Sigmoid colon (tissue), 7 donors: ENCODE data around the gene GALP. TPM values are rescaled to one million over a fixed set of nuclear protein-coding genes. Genes with fewer than 3 reads are reported as not detected.
"Not testable (repeated sequence)": the region's sequence is repeated elsewhere in the genome, so short reads cannot be mapped to it uniquely, and the experiment has no call there.

Source experiments
- DNase-seq: peaks from one replicate; pipeline ENCODE4 v3.0.0-alpha.2; 2019
- H3K27ac ChIP-seq, 4 donors: fragments of 200-600 bp; sonication (generic); one replicate each; pipeline ENCODE4 v1.5.1; 2016 to 2019; ENCODE audit warnings: mild to moderate bottlenecking in 1 of 4
- H3K27me3 ChIP-seq, 3 donors: fragments of 200-600 bp; sonication (generic); one replicate each; pipeline ENCODE4 v1.5.1; 2019; ENCODE audit warnings: mild to moderate bottlenecking in 1 of 3
- H3K36me3 ChIP-seq, 4 donors: fragments of 200-600 bp; sonication (generic); one replicate each; pipeline ENCODE4 v1.5.1; 2016 to 2019
- H3K4me1 ChIP-seq, 4 donors: fragments of 200-600 bp; sonication (generic); one replicate each; pipeline ENCODE4 v1.5.1; 2017 to 2019
- H3K4me3 ChIP-seq, 4 donors: fragments of 200-600 bp; sonication (generic); one replicate each; pipeline ENCODE4 v1.5.1; 2017 to 2019; ENCODE audit warnings: mild to moderate bottlenecking in 2 of 4, moderate library complexity in 1 of 4
- H3K9me3 ChIP-seq, 4 donors: fragments of 200-600 bp in 3 of 4; sonication (generic) in 3 of 4; one replicate each; pipeline versions ENCODE4 v1.5.1 to v1.6.1; 2013 to 2019
- CTCF ChIP-seq, 4 experiments: fragments of 450-650 bp in 3 of 4; fragments of 200-600 bp in 1 of 4; IDR thresholded peaks; one replicate each; pipeline ENCODE4 v1.5.1; 2016 to 2019; ENCODE audit warnings: antibody characterized with exemption in 4 of 4, mild to moderate bottlenecking in 3 of 4, moderate library complexity in 2 of 4
- EP300 ChIP-seq, 4 donors: sonication (generic); formaldehyde crosslinking; IDR thresholded peaks; one replicate each; pipeline ENCODE4 v1.6.1; 2017; ENCODE audit warnings: antibody characterized with exemption in 4 of 4
- POLR2A ChIP-seq, 2 donors: fragments of 450-650 bp; IDR thresholded peaks; one replicate each; pipeline ENCODE4 v1.6.1; 2016; ENCODE audit warnings: antibody characterized with exemption in 2 of 2, mild to moderate bottlenecking in 2 of 2, moderate library complexity in 2 of 2
- POLR2AphosphoS5 ChIP-seq, 4 donors: sonication (generic); formaldehyde crosslinking; IDR thresholded peaks; one replicate each; pipeline ENCODE4 v1.6.1; 2017; ENCODE audit warnings: antibody characterized with exemption in 4 of 4
- WGBS, 2 donors: extraction: QIAGEN DNeasy Blood & Tissue Kit; methylation state at CpG; one replicate each; pipeline ENCODE4 v1.1.7; 2013; 5-methylcytosine and 5-hydroxymethylcytosine counted together
- intact Hi-C: fragments of 100-400 bp; cut with DNase I; formaldehyde crosslinking; loops from one replicate; pipeline ENCODE4 v1.15.1; 2023
- polyA plus RNA-seq, 3 donors: library from polyadenylated mRNA; stranded (reverse); fragments of 200-250 nt; gene quantifications; one replicate each; pipeline ENCODE4 v1.2.3, GENCODE V29; 2013
- total RNA-seq, 4 donors: library from RNA; depleted of rRNA; stranded (reverse); fragments of >200 nt; gene quantifications; one replicate each; pipeline ENCODE4 v1.1.0, GENCODE V29; 2016
- donor health status: healthy with polysubstance abuse.
- donor health status: Bipolar disorder and iron deficiency.
- donor health status: healthy.

GALP gene
- total and polyA plus RNA-seq, 7 donors = not detected

GRCh38 chr19:56145698-56146097 is 30.1 kb upstream of the GALP start:
- H3K36me3 ChIP-seq = peaks cover 0 to 33% (median 13%) of the 10 kb centered on the region in 4 donors
- H3K4me3 ChIP-seq = no peak overlapping the region
- H3K4me1 ChIP-seq = peaks cover 0 to 17% (median 14%) of the 10 kb centered on the region in 4 donors
- intact Hi-C loops = no loop called here
- no peak for DNase-seq
- no peak overlapping the region for H3K27ac ChIP-seq
- WGBS, 2 donors = 94% methylated on average over 10 of the region's 10 CpGs
- H3K9me3 ChIP-seq = no peaks in the 10 kb centered on the region
- H3K27me3 ChIP-seq = no peaks in the 10 kb centered on the region
- TF ChIP-seq EP300 (IDR thresholded peaks at IDR 0.05) = no peak
- TF ChIP-seq CTCF (IDR thresholded peaks at IDR 0.05) = no peak
- TF ChIP-seq POLR2AphosphoS5 (IDR thresholded peaks at IDR 0.05) = no peak
- no peak for TF ChIP-seq POLR2A (IDR thresholded peaks at IDR 0.05)

GRCh38 chr19:56146904-56147303 is 28.9 kb upstream of the GALP start:
- intact Hi-C loops = no loop called here
- Histone ChIP-seq H3K27ac (no peak overlapping the region), H3K27me3 (no peaks in the 10 kb centered on the region), H3K4me3 (no peak overlapping the region), H3K9me3 (no peaks in the 10 kb centered on the region), H3K36me3 (peaks cover 0 to 33% (median 13%) of the 10 kb centered on the region in 4 donors), H3K4me1 (peaks cover 0 to 13% (median 13%) of the 10 kb centered on the region in 4 donors)
- TF ChIP-seq CTCF (IDR thresholded peaks at IDR 0.05) (no peak), EP300 (IDR thresholded peaks at IDR 0.05) (no peak), POLR2A (IDR thresholded peaks at IDR 0.05) (no peak), POLR2AphosphoS5 (IDR thresholded peaks at IDR 0.05) (no peak)
- no peak for DNase-seq
- WGBS, 2 donors = 96 to 98% methylated on average over 31 of the region's 31 CpGs

- H3K27ac ChIP-seq = no peak overlapping the region
- H3K4me3 ChIP-seq = no peak overlapping the region
- 94 to 96% methylated on average over 22 of the region's 22 CpGs for WGBS, 2 donors
- peaks cover 0 to 33% (median 13%) of the 10 kb centered on the region in 4 donors for H3K36me3 ChIP-seq
- DNase-seq = no peak
- TF ChIP-seq POLR2AphosphoS5 (IDR thresholded peaks at IDR 0.05) (no peak), CTCF (IDR thresholded peaks at IDR 0.05) (no peak), POLR2A (IDR thresholded peaks at IDR 0.05) (no peak)
- H3K9me3 ChIP-seq = no peaks in the 10 kb centered on the region
- peaks cover 0 to 13% (median 10%) of the 10 kb centered on the region in 4 donors for H3K4me1 ChIP-seq
- H3K27me3 ChIP-seq = no peaks in the 10 kb centered on the region
- intact Hi-C loops = no loop called here
Measured at GRCh38 chr19:56147307-56147706, 28.5 kb upstream of the GALP start.

- 95 to 97% methylated on average over 15 of the region's 15 CpGs for WGBS, 2 donors
Measured at GRCh38 chr19:56148096-56148495, 27.7 kb upstream of the GALP start.

GRCh38 chr19:56148955-56149655 is 26.7 kb upstream of the GALP start:
- H3K9me3 ChIP-seq, H3K4me3 ChIP-seq, intact Hi-C loops, H3K27ac ChIP-seq, H3K27me3 ChIP-seq, DNase-seq: not testable (repeated sequence)
- H3K36me3 ChIP-seq = peaks cover 0 to 35% (median 13%) of the 10 kb centered on the region in 4 donors
- 96% methylated on average over 12 of the region's 12 CpGs for whole genome bisulfite sequencing, 2 donors
- peaks cover 0 to 15% (median 7%) of the 10 kb centered on the region in 4 donors for H3K4me1 ChIP-seq

More at GRCh38 chr19:56148096-56148495, 27.7 kb upstream of the GALP start:
- no peak overlapping the region for H3K4me3 ChIP-seq
- no peaks in the 10 kb centered on the region for H3K27me3 ChIP-seq
- H3K9me3 ChIP-seq = no peaks in the 10 kb centered on the region
- TF ChIP-seq POLR2AphosphoS5 (IDR thresholded peaks at IDR 0.05) (no peak), EP300 (IDR thresholded peaks at IDR 0.05) (no peak), CTCF (IDR thresholded peaks at IDR 0.05) (no peak), POLR2A (IDR thresholded peaks at IDR 0.05) (no peak)
- H3K36me3 ChIP-seq = peaks cover 0 to 33% (median 13%) of the 10 kb centered on the region in 4 donors
- no peak overlapping the region for H3K27ac ChIP-seq
- no peak for DNase-seq
- intact Hi-C loops = no loop called here
- H3K4me1 ChIP-seq = peaks cover 0 to 10% (median 8%) of the 10 kb centered on the region in 4 donors
